ENCODE measurements around the gene SP2. TPM values are rescaled to one million over a fixed set of nuclear protein-coding genes. Genes with fewer than 3 reads are reported as not detected.

Gene SP2
- total and polyA plus RNA-seq, 11 donors, result 4.1 to 21.2 (median 16.0) TPM

GRCh38 chr17:47857551-47858455, 38.2 kb upstream of the SP2 start:
- H3K36me3 ChIP-seq, result no peaks in the 10 kb centered on the region
- H3K27me3 ChIP-seq, result peaks cover 5 to 47% (median 32%) of the 10 kb centered on the region in 9 donors
- no peak for ATAC-seq
- intact Hi-C loops (cut with DNase I), result no loop called here
- H3K4me3 ChIP-seq, result no peak overlapping the region
- H3K9me3 ChIP-seq, result no peaks in the 10 kb centered on the region
- DNase-seq, result peak in 1 of 5 donors; percentile 34
- no peak overlapping the region for H3K27ac ChIP-seq
- peaks cover 0 to 13% (median 0%) of the 10 kb centered on the region in 12 donors for H3K4me1 ChIP-seq
- no peak for TF ChIP-seq POLR2A (IDR thresholded peaks at IDR 0.05)
- TF ChIP-seq, protein P1, sequence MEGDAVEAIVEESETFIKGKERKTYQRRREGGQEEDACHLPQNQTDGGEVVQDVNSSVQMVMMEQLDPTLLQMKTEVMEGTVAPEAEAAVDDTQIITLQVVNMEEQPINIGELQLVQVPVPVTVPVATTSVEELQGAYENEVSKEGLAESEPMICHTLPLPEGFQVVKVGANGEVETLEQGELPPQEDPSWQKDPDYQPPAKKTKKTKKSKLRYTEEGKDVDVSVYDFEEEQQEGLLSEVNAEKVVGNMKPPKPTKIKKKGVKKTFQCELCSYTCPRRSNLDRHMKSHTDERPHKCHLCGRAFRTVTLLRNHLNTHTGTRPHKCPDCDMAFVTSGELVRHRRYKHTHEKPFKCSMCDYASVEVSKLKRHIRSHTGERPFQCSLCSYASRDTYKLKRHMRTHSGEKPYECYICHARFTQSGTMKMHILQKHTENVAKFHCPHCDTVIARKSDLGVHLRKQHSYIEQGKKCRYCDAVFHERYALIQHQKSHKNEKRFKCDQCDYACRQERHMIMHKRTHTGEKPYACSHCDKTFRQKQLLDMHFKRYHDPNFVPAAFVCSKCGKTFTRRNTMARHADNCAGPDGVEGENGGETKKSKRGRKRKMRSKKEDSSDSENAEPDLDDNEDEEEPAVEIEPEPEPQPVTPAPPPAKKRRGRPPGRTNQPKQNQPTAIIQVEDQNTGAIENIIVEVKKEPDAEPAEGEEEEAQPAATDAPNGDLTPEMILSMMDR (IDR thresholded peaks at IDR 0.05), result no peak
- WGBS, 4 donors, result 76 to 85% (median 83%) methylated on average over 16 of the region's 16 CpGs

DNA sequence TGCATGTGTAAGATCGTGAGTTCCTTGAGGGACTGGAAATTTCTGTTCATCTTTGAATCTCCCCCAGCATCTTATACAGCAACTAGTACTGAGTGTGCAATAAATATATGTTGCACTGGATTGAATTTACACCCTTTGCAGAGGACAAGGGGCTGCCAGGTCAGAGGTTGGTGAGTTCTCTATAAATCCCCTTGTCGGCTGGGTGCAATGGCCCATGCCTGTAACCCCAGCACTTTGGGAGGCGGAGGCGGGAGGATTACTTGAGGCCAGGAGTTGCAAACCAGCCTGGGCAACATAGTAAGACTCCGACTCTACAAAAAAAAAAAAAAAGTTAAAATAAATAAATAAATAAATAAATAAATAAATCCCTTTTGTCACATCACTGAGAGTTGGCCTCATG, 35.6 kb upstream of the SP2 start:
- DNase-seq (no peak), ATAC-seq (no peak)
- Histone ChIP-seq H3K9me3 (no peaks in the 10 kb centered on the region), H3K36me3 (no peaks in the 10 kb centered on the region), H3K4me1 (peaks cover 0 to 12% (median 0%) of the 10 kb centered on the region in 12 donors), H3K27ac (no peak overlapping the region), H3K4me3 (no peak overlapping the region), H3K27me3 (peaks cover 0 to 22% (median 6%) of the 10 kb centered on the region in 9 donors)
- intact Hi-C loops (cut with DNase I), result no loop called here
- TF ChIP-seq, protein P1 (IDR thresholded peaks at IDR 0.05), result no peak
- TF ChIP-seq POLR2A (IDR thresholded peaks at IDR 0.05), result no peak
- WGBS, 4 donors, result 90 to 97% (median 94%) methylated on average over 5 of the region's 5 CpGs

GRCh38 chr17:47862621-47863440, 33.2 kb upstream of the SP2 start:
- intact Hi-C loops (cut with DNase I), result no loop called here
- WGBS, 4 donors, result 68 to 77% (median 77%) methylated on average over 7 of the region's 7 CpGs
- peak in 1 of 5 donors; percentile 56 for DNase-seq
- H3K9me3 ChIP-seq, result no peaks in the 10 kb centered on the region
- no peak overlapping the region for H3K4me3 ChIP-seq
- TF ChIP-seq POLR2A (IDR thresholded peaks at IDR 0.05), result no peak
- TF ChIP-seq, protein P1 (IDR thresholded peaks at IDR 0.05), result no peak
- peaks cover 0 to 7% (median 0%) of the 10 kb centered on the region in 9 donors for H3K27me3 ChIP-seq
- no peak overlapping the region for H3K27ac ChIP-seq
- ATAC-seq, result no peak
- H3K36me3 ChIP-seq, result no peaks in the 10 kb centered on the region
- no peaks in the 10 kb centered on the region for H3K4me1 ChIP-seq

DNA sequence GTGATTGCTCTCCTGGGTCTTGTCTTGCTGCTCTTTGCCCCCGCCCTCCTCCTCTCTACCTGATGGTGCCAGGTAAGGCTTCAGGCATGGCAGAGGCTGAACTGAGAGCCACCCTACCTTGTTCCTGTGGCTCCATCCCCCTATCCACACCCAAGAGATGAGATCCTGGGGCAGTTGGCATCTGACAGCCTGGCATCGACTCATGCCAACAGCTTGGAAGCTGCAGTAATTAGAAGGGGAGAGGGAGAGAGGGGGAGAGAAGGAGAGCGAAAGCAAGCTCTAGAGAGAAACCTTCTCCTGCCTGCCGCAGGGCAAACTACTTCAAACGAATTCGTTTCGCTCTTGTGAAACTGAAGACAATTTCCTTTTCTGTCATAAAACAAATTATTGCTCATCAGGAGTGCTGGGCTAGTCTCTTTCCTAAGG, 31.2 kb upstream of the SP2 start:
- Histone ChIP-seq H3K4me1 (no peaks in the 10 kb centered on the region), H3K36me3 (no peaks in the 10 kb centered on the region), H3K27me3 (peaks cover 0 to 20% (median 0%) of the 10 kb centered on the region in 9 donors), H3K9me3 (no peaks in the 10 kb centered on the region), H3K27ac (no peak overlapping the region), H3K4me3 (no peak overlapping the region)
- no peak for ATAC-seq
- WGBS, 4 donors, result 59 to 73% (median 68%) methylated on average over 7 of the region's 7 CpGs
- TF ChIP-seq POLR2A (IDR thresholded peaks at IDR 0.05), result no peak
- TF ChIP-seq, protein P1 (IDR thresholded peaks at IDR 0.05), result no peak
- intact Hi-C loops (cut with DNase I), result no loop called here
- no peak for DNase-seq
